ENCODE data around the gene DISC1. TPM values are rescaled to one million over a fixed set of nuclear protein-coding genes. Genes with fewer than 3 reads are reported as not detected.
A peak's percentile ranks its signal among the peaks of the same experiment; 100 is the strongest.

Gene DISC1
- total RNA-seq, 4 donors from 2014 or later, result 7.1 to 33.4 (median 14.9) TPM

- Histone ChIP-seq H3K27me3 (no peaks in the 10 kb centered on the region), H3K4me1 (no peaks in the 10 kb centered on the region), H3K36me3 (no peaks in the 10 kb centered on the region), H3K4me3 (no peak overlapping the region), H3K9me3 (no peaks in the 10 kb centered on the region), H3K27ac (no peak overlapping the region)
- TF ChIP-seq POLR2A (IDR thresholded peaks at IDR 0.05) (no peak), CTCF (IDR thresholded peaks at IDR 0.05) (no peak)
- intact Hi-C loops (cut with DNase I; ENCODE audit: low total_unique reads), result loop anchor here (5.0 kb wide), 1 partner anchor 245 kb away; no protein-coding TSS in a partner anchor
- DNase-seq, result no peak
These were observed 24.5 kb upstream of the DISC1 start for GRCh38 chr1:231601824-231602672.

GRCh38 chr1:231602673-231602984, 24.0 kb upstream of the DISC1 start:
- H3K4me3 ChIP-seq, result no peak overlapping the region
- H3K36me3 ChIP-seq, result no peaks in the 10 kb centered on the region
- TF ChIP-seq POLR2A (IDR thresholded peaks at IDR 0.05), result no peak
- TF ChIP-seq CTCF (IDR thresholded peaks at IDR 0.05), result no peak
- no peaks in the 10 kb centered on the region for H3K4me1 ChIP-seq
- DNase-seq, result no peak
- H3K27ac ChIP-seq, result no peak overlapping the region
- H3K27me3 ChIP-seq, result no peaks in the 10 kb centered on the region
- no peaks in the 10 kb centered on the region for H3K9me3 ChIP-seq
- intact Hi-C loops (cut with DNase I; ENCODE audit: low total_unique reads), result loop anchor here (5.0 kb wide), 1 partner anchor 245 kb away; no protein-coding TSS in a partner anchor

- TF ChIP-seq CTCF (IDR thresholded peaks at IDR 0.05) (peak; percentile 61 to 74 (median 70)), POLR2A (IDR thresholded peaks at IDR 0.05) (no peak)
- Histone ChIP-seq H3K9me3 (no peaks in the 10 kb centered on the region), H3K36me3 (no peaks in the 10 kb centered on the region), H3K27ac (peak overlapping the region in 1 of 2 donors; percentile 41), H3K27me3 (no peaks in the 10 kb centered on the region), H3K4me3 (peak overlapping the region; percentile 32 to 47), H3K4me1 (no peaks in the 10 kb centered on the region)
- intact Hi-C loops (cut with DNase I; ENCODE audit: low total_unique reads), result loop anchor here (5.0 kb wide), 1 partner anchor 246 kb away; no protein-coding TSS in a partner anchor
- DNase-seq, result peak in 1 of 2 donors; percentile 30
These were observed 22.9 kb upstream of the DISC1 start for GRCh38 chr1:231603598-231604275.

- Histone ChIP-seq H3K4me3 (no peak overlapping the region), H3K36me3 (no peaks in the 10 kb centered on the region), H3K27ac (no peak overlapping the region), H3K4me1 (no peaks in the 10 kb centered on the region), H3K27me3 (no peaks in the 10 kb centered on the region), H3K9me3 (no peaks in the 10 kb centered on the region)
- no peak for TF ChIP-seq POLR2A (IDR thresholded peaks at IDR 0.05)
- no peak for TF ChIP-seq CTCF (IDR thresholded peaks at IDR 0.05)
- no peak for DNase-seq
- intact Hi-C loops (cut with DNase I; ENCODE audit: low total_unique reads), result loop anchor here (5.0 kb wide), 1 partner anchor 247 kb away; no protein-coding TSS in a partner anchor
These were observed 22.3 kb upstream of the DISC1 start for GRCh38 chr1:231604276-231604621.

Data from uterus (tissue), 4 donors.